ENCODE measurements around the gene NRM.
A peak's percentile ranks its signal among the peaks of the same experiment; 100 is the strongest.
"Not testable (repeated sequence)": the region's sequence is repeated elsewhere in the genome, so short reads cannot be mapped to it uniquely, and the experiment has no call there.

The NRM gene

DNA sequence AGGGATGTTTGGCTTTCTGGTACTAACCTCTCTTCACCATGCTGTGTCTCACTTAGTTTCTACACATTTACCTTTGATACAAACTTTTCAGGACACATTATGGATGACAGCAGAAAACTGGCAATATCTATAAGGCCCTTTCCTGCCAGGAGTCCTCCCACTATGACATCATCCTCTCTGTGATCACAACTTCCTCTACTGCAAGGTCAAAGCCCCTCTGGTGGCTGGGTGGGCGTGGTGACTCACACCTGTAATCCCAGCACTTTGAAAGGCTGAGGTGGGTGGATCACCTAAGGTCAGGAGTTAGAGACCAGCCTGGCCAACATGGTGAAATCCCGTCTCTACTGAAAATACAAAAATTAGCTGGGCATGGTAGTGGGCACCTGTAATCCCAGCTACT is 24.5 kb downstream of the NRM start:
- TF ChIP-seq ZBTB17 (tag by site-specific recombination; IDR thresholded peaks at IDR 0.05), result peak; percentile 51; the same call in 1 of the 2 replicates
- peak; percentile 95 for TF ChIP-seq ZFHX2 (tag by site-specific recombination; conservative IDR thresholded peaks at IDR 0.05)
- TF ChIP-seq SP3 (tag by site-specific recombination; IDR thresholded peaks at IDR 0.05), result 0 out of 2 replicates have a peak, but pooled peaks have one; percentile 33
- peak; percentile 58; the same call in 1 of the 2 replicates for TF ChIP-seq KLF9 (tag by site-specific recombination; IDR thresholded peaks at IDR 0.05; ENCODE audit: low read depth)
- peak; percentile 76 for TF ChIP-seq ZBTB21 (tag by site-specific recombination; IDR thresholded peaks at IDR 0.05)
- TF ChIP-seq, protein P1, sequence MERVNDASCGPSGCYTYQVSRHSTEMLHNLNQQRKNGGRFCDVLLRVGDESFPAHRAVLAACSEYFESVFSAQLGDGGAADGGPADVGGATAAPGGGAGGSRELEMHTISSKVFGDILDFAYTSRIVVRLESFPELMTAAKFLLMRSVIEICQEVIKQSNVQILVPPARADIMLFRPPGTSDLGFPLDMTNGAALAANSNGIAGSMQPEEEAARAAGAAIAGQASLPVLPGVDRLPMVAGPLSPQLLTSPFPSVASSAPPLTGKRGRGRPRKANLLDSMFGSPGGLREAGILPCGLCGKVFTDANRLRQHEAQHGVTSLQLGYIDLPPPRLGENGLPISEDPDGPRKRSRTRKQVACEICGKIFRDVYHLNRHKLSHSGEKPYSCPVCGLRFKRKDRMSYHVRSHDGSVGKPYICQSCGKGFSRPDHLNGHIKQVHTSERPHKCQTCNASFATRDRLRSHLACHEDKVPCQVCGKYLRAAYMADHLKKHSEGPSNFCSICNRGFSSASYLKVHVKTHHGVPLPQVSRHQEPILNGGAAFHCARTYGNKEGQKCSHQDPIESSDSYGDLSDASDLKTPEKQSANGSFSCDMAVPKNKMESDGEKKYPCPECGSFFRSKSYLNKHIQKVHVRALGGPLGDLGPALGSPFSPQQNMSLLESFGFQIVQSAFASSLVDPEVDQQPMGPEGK (tag by site-specific recombination; IDR thresholded peaks at IDR 0.05), result 0 out of 2 replicates have a peak, but pooled peaks have one; percentile 28
- peak; percentile 70 for TF ChIP-seq SCRT2 (tag by site-specific recombination; IDR thresholded peaks at IDR 0.05)
- TF ChIP-seq, protein P2, sequence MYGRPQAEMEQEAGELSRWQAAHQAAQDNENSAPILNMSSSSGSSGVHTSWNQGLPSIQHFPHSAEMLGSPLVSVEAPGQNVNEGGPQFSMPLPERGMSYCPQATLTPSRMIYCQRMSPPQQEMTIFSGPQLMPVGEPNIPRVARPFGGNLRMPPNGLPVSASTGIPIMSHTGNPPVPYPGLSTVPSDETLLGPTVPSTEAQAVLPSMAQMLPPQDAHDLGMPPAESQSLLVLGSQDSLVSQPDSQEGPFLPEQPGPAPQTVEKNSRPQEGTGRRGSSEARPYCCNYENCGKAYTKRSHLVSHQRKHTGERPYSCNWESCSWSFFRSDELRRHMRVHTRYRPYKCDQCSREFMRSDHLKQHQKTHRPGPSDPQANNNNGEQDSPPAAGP (tag by site-specific recombination; IDR thresholded peaks at IDR 0.05), result 0 out of 2 replicates have a peak, but pooled peaks have one; percentile 16
- peak; percentile 54; the same call in 1 of the 2 replicates for TF ChIP-seq ZNF366 (tag by site-specific recombination; conservative IDR thresholded peaks at IDR 0.05)
- TF ChIP-seq SP7 (tag by site-specific recombination; IDR thresholded peaks at IDR 0.05), result peak; percentile 70; the same call in 1 of the 2 replicates
- peak; percentile 86 for TF ChIP-seq ZNF629 (tag by site-specific recombination; IDR thresholded peaks at IDR 0.05)
- TF ChIP-seq ZNF394 (tag by site-specific recombination; IDR thresholded peaks at IDR 0.05; ENCODE audit: borderline replicate concordance), result peak; percentile 36; the same call in 1 of the 2 replicates
- TF ChIP-seq GLIS2 (tag by site-specific recombination; IDR thresholded peaks at IDR 0.05), result 0 out of 2 replicates have a peak, but pooled peaks have one; percentile 22
- TF ChIP-seq EGR2 (tag by site-specific recombination; IDR thresholded peaks at IDR 0.05; ENCODE audit: low read depth), result peak; percentile 87
- TF ChIP-seq, protein P3, sequence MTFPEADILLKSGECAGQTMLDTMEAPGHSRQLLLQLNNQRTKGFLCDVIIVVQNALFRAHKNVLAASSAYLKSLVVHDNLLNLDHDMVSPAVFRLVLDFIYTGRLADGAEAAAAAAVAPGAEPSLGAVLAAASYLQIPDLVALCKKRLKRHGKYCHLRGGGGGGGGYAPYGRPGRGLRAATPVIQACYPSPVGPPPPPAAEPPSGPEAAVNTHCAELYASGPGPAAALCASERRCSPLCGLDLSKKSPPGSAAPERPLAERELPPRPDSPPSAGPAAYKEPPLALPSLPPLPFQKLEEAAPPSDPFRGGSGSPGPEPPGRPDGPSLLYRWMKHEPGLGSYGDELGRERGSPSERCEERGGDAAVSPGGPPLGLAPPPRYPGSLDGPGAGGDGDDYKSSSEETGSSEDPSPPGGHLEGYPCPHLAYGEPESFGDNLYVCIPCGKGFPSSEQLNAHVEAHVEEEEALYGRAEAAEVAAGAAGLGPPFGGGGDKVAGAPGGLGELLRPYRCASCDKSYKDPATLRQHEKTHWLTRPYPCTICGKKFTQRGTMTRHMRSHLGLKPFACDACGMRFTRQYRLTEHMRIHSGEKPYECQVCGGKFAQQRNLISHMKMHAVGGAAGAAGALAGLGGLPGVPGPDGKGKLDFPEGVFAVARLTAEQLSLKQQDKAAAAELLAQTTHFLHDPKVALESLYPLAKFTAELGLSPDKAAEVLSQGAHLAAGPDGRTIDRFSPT (tag by site-specific recombination; IDR thresholded peaks at IDR 0.05), result peak; percentile 40; the same call in 1 of the 2 replicates
- TF ChIP-seq ZNF335 (tag by site-specific recombination; conservative IDR thresholded peaks at IDR 0.05), result peak; percentile 97
- TF ChIP-seq KLF1 (tag by site-specific recombination; IDR thresholded peaks at IDR 0.05), result peak; percentile 40
- TF ChIP-seq, protein P4, sequence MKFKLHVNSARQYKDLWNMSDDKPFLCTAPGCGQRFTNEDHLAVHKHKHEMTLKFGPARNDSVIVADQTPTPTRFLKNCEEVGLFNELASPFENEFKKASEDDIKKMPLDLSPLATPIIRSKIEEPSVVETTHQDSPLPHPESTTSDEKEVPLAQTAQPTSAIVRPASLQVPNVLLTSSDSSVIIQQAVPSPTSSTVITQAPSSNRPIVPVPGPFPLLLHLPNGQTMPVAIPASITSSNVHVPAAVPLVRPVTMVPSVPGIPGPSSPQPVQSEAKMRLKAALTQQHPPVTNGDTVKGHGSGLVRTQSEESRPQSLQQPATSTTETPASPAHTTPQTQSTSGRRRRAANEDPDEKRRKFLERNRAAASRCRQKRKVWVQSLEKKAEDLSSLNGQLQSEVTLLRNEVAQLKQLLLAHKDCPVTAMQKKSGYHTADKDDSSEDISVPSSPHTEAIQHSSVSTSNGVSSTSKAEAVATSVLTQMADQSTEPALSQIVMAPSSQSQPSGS (tag by site-specific recombination; IDR thresholded peaks at IDR 0.05; ENCODE audit: low read depth), result peak; percentile 91
- not testable (repeated sequence) for H3K9me3 ChIP-seq (ENCODE audit: control insufficient read depth, insufficient read depth, low read depth, low read length); H3K4me3 ChIP-seq (ENCODE audit: low read depth, low read length); H3K27ac ChIP-seq (ENCODE audit: extremely low read depth, low read depth, low read length); H3K4me1 ChIP-seq (ENCODE audit: control insufficient read depth, insufficient read depth, low read length)
- H3K36me3 ChIP-seq (ENCODE audit: control insufficient read depth in 2 of 2, insufficient read depth in 1 of 2, low read length in 2 of 2), result peaks cover 60 to 81% of the 10 kb centered on the region in 2 experiments
- ChIA-PET POLR2A (interaction anchor here (0.7 to 1.4 kb wide), 2 partner anchors 52 to 55 kb away, joined by 3 to 4 read pairs; no protein-coding TSS in a partner anchor), CTCF (interaction anchor here (0.6 to 1.4 kb wide), 2 partner anchors 13 to 194 kb away, joined by 3 to 4 read pairs; no protein-coding TSS in a partner anchor)
